Activated naive CD8-positive, alpha-beta T cell treated with anti-CD3 and anti-CD28 coated beads for 36 hours (primary cell): Measurements from ENCODE around the gene MUC16. TPM values are rescaled to one million over a fixed set of nuclear protein-coding genes. Genes with fewer than 3 reads are reported as not detected.
"Not testable (repeated sequence)": the region's sequence is repeated elsewhere in the genome, so short reads cannot be mapped to it uniquely, and the experiment has no call there.

ENCODE experiments used
- DNase-seq: peaks from one replicate; pipeline ENCODE4 v3.0.0; 2021
- H3K27ac Mint-ChIP-seq: one replicate; pipeline ENCODE4 v1.8.0; 2022; ENCODE audit warnings: mild to moderate bottlenecking, moderate library complexity, mixed read lengths
- H3K27me3 Mint-ChIP-seq: one replicate; pipeline ENCODE4 v1.8.0; 2022; ENCODE audit warnings: mild to moderate bottlenecking, mixed read lengths
- H3K36me3 Mint-ChIP-seq: one replicate; pipeline ENCODE4 v1.8.0; 2021; ENCODE audit warnings: mild to moderate bottlenecking, mixed read lengths
- H3K4me1 Mint-ChIP-seq: one replicate; pipeline ENCODE4 v1.8.0; 2021; ENCODE audit warnings: mixed read lengths
- H3K4me3 Mint-ChIP-seq: one replicate; pipeline ENCODE4 v1.8.0; 2022; ENCODE audit warnings: mild to moderate bottlenecking, moderate library complexity, mixed read lengths
- H3K9me3 Mint-ChIP-seq: one replicate; pipeline ENCODE4 v1.8.0; 2022; ENCODE audit warnings: mixed read lengths
- total RNA-seq, 2 experiments: library from RNA; stranded (reverse); gene quantifications; one replicate each; pipeline ENCODE4 v1.2.3, GENCODE V29; 2021

Gene MUC16
- total RNA-seq, result not detected

DNA sequence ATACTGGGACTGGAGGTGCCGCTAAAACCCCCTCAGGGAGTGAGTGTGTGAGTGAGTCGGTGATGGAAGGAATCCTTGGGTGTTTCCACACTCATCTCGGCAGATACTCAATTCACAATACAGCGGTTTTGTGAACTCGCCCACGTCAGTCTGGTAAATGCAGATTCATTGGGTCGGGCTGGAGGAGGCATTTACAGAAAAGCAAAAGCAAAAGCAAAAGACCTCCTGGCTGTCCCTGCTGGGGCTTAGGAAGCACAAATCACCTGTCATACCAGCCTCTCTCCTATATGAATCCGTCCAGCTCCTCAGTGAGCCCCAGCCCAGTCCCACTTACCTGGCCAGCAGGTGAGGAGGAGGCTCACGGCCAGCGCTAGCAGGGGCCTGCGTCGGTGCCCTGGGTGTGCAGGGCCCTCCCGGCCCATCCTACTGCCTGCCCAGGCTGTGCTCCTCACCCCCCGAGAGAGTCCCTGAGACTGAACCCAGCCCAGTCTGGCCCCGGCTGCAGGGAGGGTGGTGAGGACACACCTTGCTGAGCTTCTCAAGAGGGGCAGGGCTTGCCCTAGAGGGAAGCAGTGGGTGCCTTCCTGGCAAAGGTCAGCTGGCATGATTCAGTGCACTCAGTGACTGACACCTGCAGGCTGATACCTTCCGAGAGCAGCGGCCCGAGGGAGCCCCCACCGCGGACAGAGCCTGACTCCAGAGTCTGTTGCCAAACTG lies at the start of gene MUC16:
Gene MUC16, minus strand, starts transcription at position 475 of the 717 bp plus-strand sequence.
- DNase-seq, result no peak
- H3K4me3 Mint-ChIP-seq, result no peak within 1 kb of the TSS
- H3K9me3 Mint-ChIP-seq, result no peaks in the 10 kb centered on the region
- H3K27ac Mint-ChIP-seq, result no peak within 1 kb of the TSS
- H3K4me1 Mint-ChIP-seq, result no peaks in the 10 kb centered on the region
- no peaks in the 10 kb centered on the region for H3K36me3 Mint-ChIP-seq
- H3K27me3 Mint-ChIP-seq, result peaks cover 18% of the 10 kb centered on the region

DNA sequence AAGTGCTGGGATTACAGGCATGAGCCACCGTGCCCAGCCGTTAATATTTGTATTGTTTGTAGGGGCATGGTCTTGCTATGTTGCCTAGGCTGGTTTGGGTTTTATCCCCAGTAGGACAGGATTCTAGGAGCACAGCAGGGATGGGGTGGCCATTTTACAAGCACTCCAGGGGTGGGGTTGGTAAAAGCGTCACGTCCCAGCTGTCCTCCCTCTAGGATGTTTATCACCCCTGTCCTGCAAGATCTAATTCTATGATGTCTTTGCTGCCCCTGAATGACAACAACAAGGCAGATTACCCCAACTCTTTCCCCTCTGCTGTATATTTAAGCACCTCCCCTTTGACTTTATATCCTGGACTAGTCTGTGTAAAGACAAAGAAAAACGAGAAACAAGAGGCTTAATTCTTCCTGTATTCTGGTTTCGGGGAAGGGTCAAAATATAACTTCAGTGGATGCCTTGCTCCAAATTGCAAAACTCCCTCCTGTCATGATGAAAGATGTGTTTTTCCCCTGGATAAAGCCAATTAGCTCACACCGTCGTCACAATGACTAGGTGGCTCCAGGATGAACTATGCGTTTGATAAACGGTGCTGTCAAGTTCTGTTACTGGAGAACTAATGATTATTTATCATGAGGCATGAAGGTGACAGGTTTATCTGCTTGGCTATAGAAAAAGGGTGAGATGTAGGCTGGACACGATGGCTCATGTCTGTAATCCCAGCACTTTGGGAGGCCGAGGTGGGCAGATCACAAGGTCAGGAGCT lies 48.9 kb upstream of the MUC16 start:
- H3K27ac Mint-ChIP-seq, result no peak overlapping the region
- peaks cover 14% of the 10 kb centered on the region for H3K27me3 Mint-ChIP-seq
- no peaks in the 10 kb centered on the region for H3K9me3 Mint-ChIP-seq
- H3K4me1 Mint-ChIP-seq, result no peaks in the 10 kb centered on the region
- no peaks in the 10 kb centered on the region for H3K36me3 Mint-ChIP-seq
- DNase-seq, result no peak
- H3K4me3 Mint-ChIP-seq, result no peak overlapping the region

DNA sequence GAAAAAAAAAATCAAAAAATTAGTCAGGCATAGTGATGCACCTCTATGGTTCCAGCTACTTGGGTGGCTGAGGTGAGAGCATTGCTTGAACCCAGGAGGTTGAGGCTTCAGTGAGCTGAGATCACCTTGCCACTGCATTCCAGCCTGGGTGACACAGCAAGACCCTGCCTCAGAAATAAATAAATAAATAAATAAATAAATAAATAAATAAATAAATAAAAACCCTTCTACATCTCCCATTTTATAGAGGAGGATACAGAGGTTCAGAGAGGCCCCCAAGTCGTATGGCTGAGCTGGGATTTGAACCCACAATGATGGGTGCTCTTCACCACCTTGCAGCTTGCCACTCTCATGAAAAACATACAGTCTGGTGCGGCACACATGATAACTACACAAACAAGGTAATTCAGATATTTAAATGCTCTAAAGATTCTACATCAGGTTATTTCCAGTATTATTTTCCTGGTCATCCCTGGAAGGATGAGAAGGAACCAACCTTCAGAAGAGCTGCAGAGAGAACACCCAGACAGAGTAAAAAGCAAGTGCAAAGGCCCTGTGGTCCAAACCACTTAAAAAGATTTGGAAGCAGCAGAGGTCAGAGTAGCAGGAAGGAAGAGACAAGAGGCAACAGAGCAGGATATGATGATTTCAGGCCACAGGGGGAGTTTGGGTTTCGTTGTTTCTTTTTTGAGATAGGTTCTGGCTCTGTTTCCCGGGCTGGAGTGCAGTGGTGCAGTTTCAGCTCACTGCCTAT lies 47.5 kb upstream of the MUC16 start:
- Mint-ChIP-seq H3K27me3 (peaks cover 14% of the 10 kb centered on the region), H3K4me3 (no peak overlapping the region), H3K4me1 (no peaks in the 10 kb centered on the region), H3K36me3 (no peaks in the 10 kb centered on the region), H3K27ac (no peak overlapping the region), H3K9me3 (no peaks in the 10 kb centered on the region)
- DNase-seq, result no peak

DNA sequence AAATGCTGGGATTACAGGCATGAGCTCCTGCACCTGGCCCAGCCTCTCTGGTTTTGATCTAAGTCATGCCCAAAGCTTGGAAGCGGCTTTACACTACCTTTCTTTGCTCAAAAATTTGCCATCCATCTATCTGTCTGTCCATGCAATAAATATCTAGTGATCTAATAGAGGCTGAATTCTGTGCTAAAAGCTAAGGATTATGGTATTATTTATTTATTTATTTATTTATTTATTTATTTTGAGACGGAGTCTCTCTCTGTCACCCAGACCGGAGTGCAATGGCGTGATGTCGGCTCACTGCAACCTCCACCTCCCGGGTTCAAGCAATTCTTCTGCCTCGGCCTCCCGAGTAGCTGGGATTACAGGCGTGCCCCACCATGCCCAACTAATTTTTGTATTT lies 45.9 kb upstream of the MUC16 start:
- H3K27ac Mint-ChIP-seq, H3K36me3 Mint-ChIP-seq, DNase-seq, H3K4me3 Mint-ChIP-seq, H3K4me1 Mint-ChIP-seq, H3K9me3 Mint-ChIP-seq: not testable (repeated sequence)
- H3K27me3 Mint-ChIP-seq, result peaks cover 14% of the 10 kb centered on the region

DNA sequence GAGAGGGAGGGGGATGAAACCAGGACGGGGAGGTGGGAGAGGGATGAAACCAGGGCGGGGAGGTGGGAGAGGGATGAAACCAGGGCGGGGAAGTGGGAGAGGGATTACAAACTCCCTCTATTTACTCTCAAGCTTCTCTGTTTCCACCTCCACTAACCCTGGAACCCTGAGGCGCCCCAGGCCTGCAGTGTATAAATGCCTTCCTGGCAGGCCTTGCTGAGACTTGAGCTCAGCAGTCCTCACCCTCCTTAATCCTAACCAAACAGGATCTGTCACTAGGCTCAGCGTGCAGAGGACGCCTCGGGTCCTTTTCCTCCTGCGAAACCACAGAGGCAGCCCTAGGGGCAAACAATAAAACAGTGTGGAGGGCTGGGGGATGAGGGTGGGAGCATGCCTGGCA lies 44.6 kb upstream of the MUC16 start:
- DNase-seq, result no peak
- H3K36me3 Mint-ChIP-seq, result no peaks in the 10 kb centered on the region
- H3K27ac Mint-ChIP-seq, result no peak overlapping the region
- no peaks in the 10 kb centered on the region for H3K9me3 Mint-ChIP-seq
- no peak overlapping the region for H3K4me3 Mint-ChIP-seq
- no peaks in the 10 kb centered on the region for H3K4me1 Mint-ChIP-seq
- H3K27me3 Mint-ChIP-seq, result peaks cover 14% of the 10 kb centered on the region

DNA sequence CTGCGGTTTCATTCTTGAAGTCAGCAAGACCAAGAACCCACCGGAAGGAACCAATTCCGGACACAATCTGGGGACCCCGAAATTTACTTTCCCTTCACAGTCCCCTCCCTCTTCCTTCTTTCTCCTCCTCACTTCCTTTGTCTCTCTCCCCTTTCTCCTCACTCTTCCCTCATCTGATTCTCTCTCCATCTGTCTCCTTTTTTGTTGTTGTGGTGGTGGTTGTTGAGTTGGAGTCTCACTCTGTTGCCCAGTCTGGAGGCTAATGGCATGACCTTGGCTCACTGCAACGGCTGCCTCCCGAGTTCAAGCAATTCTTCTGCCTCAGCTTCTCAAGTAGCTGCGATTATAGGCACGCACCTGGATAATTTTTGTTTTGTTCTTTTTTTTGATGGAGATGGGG lies 44.0 kb upstream of the MUC16 start:
- Mint-ChIP-seq H3K4me3 (no peak overlapping the region), H3K9me3 (no peaks in the 10 kb centered on the region), H3K27me3 (peaks cover 14% of the 10 kb centered on the region), H3K4me1 (no peaks in the 10 kb centered on the region), H3K27ac (no peak overlapping the region), H3K36me3 (no peaks in the 10 kb centered on the region)
- no peak for DNase-seq

DNA sequence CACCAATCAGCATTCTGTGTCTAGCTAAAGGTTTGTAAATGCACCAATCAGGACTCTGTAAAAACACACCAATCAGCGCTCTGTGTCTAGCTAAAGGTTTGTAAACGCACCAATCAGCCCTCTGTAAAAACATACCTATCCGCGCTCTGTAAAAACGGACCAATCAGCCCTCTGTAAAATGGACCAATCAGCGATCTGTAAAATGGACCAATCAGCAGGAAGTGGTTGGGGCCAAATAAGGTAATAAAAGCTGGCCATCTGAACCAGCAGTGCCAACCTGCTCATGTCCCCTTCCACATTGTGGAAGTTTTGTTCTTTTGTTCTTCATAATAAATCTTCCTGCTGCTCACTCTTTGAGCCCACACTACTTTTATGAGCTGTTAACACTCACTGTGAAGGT lies 43.5 kb upstream of the MUC16 start:
- H3K36me3 Mint-ChIP-seq, DNase-seq, H3K4me1 Mint-ChIP-seq, H3K4me3 Mint-ChIP-seq, H3K9me3 Mint-ChIP-seq, H3K27ac Mint-ChIP-seq: not testable (repeated sequence)
- peaks cover 14% of the 10 kb centered on the region for H3K27me3 Mint-ChIP-seq

DNA sequence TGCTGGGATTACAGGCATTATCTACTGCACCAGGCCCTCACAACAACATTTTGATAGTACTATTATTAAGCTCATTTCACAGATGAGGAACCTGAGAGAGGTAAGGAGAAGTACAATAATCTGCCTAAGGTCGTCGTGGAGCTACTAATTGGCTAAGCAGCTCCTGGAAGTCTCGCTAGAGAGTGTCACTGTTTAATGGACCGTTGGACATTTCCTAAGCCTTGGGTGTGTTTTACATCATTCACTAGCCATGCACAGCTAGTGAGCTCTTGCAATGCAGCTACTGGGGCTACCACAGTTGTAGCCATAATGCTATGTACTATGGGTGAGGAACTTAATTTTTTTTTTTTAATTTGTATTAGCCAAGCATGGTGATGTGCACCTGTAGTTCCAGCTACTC lies 42.7 kb upstream of the MUC16 start:
- no peak overlapping the region for H3K27ac Mint-ChIP-seq
- no peaks in the 10 kb centered on the region for H3K4me1 Mint-ChIP-seq
- H3K36me3 Mint-ChIP-seq, result no peaks in the 10 kb centered on the region
- DNase-seq, result no peak
- no peak overlapping the region for H3K4me3 Mint-ChIP-seq
- peaks cover 13% of the 10 kb centered on the region for H3K27me3 Mint-ChIP-seq
- no peaks in the 10 kb centered on the region for H3K9me3 Mint-ChIP-seq

DNA sequence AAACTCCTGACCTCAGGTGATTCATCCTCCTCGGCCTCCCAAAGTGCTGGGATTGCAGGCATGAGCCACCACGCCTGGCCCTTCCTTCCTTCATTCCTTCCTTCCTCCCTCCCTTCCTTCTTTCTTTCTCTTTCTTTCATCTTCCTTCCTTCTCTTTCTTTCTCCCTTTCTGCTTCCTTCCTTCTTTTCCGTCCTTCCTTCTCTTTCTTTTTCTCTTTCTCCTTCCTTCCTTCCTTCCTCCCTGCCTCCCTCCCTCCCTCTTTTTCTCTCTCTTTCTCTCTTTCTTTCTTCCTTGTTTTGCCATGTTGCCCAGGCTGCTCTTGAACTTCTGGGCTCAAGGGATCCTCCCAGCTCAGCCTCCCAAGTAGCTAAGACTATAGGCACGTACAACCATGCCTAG lies 36.5 kb upstream of the MUC16 start:
- Mint-ChIP-seq H3K36me3 (no peaks in the 10 kb centered on the region), H3K27ac (no peak overlapping the region), H3K27me3 (peaks cover 4% of the 10 kb centered on the region), H3K4me3 (no peak overlapping the region), H3K9me3 (no peaks in the 10 kb centered on the region), H3K4me1 (no peaks in the 10 kb centered on the region)
- DNase-seq, result no peak

DNA sequence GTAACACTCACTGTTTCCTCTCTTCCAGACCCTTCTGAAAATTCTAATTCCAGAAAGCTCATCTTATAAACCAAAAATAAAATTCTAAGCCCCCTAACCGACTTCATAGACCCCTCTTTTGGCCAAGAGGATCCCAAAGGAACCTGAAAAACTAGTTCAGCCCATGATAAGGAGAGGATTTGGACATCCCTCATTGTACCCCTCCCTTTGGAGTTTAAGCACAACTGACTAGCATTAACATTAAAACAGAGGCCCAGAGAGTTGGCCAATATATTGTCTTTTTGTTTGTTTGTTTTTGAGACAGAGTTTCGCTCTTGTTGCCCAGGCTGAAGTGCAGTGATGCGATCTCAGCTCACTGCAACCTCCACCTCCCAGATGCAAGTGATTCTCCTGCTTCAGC lies 34.2 kb upstream of the MUC16 start:
- DNase-seq, result no peak
- Mint-ChIP-seq H3K9me3 (no peaks in the 10 kb centered on the region), H3K4me3 (no peak overlapping the region), H3K27me3 (peaks cover 4% of the 10 kb centered on the region), H3K27ac (no peak overlapping the region), H3K4me1 (no peaks in the 10 kb centered on the region), H3K36me3 (no peaks in the 10 kb centered on the region)

DNA sequence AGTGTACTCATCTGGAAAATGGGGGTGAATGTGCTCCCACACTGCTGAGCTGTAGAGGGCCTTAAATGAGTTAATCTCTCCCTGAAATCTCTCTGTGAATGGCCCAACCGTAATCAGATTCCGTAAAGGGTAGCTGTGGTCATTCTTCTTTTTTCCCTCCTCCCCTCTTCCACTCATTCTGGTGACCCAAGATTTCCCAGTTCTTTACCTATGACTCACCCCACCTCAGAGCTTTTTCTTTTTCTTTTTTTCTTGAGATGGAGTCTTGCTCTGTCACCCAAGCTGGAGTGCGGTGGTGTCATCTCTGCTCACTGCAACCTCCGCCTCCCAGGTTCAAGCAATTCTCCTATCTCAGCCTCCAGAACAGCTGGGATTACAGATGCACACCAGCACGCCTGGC lies 33.3 kb upstream of the MUC16 start:
- Mint-ChIP-seq H3K27ac (no peak overlapping the region), H3K4me3 (no peak overlapping the region), H3K27me3 (peaks cover 4% of the 10 kb centered on the region), H3K4me1 (no peaks in the 10 kb centered on the region), H3K36me3 (no peaks in the 10 kb centered on the region), H3K9me3 (no peaks in the 10 kb centered on the region)
- no peak for DNase-seq

DNA sequence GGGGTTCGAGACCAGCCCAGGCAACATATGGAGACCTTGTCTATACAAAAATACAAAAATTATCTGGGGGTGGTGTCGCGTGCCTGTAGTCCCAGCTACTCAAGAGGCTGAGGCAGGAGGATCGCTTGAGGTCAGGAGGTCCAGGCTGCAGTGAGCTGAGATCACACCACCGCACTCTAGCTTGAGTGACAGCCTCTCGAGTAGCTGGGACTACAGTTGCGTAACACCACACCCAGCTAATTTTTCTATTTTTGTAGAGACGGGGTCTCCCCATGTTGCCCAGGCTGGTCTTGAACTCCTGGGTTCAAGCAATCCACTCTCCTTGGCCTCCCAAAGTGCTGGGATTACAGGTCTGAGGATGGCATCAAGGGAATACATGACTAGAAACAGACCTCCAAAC lies 30.8 kb upstream of the MUC16 start:
- peaks cover 12% of the 10 kb centered on the region for H3K27me3 Mint-ChIP-seq
- H3K27ac Mint-ChIP-seq, result no peak overlapping the region
- no peaks in the 10 kb centered on the region for H3K36me3 Mint-ChIP-seq
- H3K4me1 Mint-ChIP-seq, result no peaks in the 10 kb centered on the region
- DNase-seq, result no peak
- no peak overlapping the region for H3K4me3 Mint-ChIP-seq
- no peaks in the 10 kb centered on the region for H3K9me3 Mint-ChIP-seq

DNA sequence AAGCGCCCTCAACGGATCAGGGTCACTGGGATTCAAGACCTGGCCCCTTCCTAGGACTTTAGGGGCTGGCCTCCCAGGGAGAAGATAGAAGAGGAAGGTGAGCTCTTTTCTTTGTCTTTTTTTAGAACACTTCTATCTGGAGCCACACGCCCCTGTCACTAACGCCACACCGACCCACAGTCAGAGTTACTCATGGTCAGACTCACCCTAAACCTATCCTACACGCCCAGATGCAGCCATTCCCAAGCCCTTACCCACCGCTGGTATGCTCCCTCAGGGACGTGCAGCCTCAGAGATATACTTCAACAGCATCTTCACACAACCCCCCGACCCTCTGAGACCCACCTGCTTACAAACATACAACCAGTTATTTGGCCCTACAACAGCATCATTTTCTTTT lies 29.9 kb upstream of the MUC16 start:
- H3K27ac Mint-ChIP-seq, result no peak overlapping the region
- H3K4me3 Mint-ChIP-seq, result no peak overlapping the region
- H3K36me3 Mint-ChIP-seq, result no peaks in the 10 kb centered on the region
- no peaks in the 10 kb centered on the region for H3K9me3 Mint-ChIP-seq
- no peaks in the 10 kb centered on the region for H3K4me1 Mint-ChIP-seq
- H3K27me3 Mint-ChIP-seq, result peaks cover 12% of the 10 kb centered on the region
- no peak for DNase-seq

DNA sequence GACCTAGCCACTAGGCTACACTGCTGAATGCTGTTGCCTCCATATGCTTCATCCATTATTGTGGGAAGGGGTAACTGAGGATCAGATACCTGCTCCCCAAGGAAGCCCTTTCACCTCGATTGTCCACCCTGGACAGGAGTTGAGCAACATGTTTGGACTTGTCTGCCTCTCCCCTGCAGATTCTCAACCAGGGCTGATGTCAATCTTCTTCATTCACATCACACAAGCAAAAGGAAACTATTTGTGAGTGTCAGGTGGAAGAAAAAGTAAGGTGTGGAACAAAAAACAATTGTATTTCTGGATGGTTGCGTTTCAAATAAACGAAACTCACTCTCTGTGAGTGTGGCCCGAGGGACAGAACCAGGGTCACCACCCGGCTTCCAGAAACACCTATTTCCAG lies 29.5 kb upstream of the MUC16 start:
- H3K9me3 Mint-ChIP-seq, result no peaks in the 10 kb centered on the region
- peaks cover 12% of the 10 kb centered on the region for H3K27me3 Mint-ChIP-seq
- H3K4me3 Mint-ChIP-seq, result no peak overlapping the region
- no peaks in the 10 kb centered on the region for H3K4me1 Mint-ChIP-seq
- H3K27ac Mint-ChIP-seq, result no peak overlapping the region
- H3K36me3 Mint-ChIP-seq, result no peaks in the 10 kb centered on the region
- no peak for DNase-seq

DNA sequence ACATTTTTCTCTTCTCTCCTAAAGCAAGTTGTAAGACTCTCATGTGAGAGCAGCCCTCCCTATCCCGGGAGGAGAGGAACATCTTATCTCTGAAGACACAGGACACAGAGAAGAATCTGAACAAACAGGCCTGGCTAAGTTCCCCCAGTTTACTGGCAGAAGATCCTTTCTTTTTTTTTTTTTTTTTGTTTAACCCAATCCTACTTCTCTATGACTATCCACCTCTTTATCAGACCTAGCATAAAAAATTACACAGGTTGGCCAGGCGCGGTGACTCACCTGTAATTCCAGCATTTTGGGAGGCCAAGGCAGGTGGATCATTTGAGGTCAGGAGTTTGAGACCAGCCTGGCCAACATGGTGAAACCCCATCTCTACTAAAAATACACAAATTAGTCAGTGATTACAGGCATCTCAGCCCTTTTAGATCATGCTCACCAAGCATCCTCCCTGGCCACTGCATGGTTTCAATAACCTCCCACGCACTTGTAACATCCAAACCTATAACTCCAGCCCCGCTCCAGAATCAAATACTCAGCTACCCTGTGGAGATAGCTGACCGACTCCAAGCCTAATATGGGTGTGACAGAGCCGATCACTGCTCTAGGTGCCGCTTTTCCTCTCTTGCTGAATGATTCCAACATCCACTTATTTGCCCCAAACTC lies 27.3 kb upstream of the MUC16 start:
- no peak overlapping the region for H3K27ac Mint-ChIP-seq
- peaks cover 12% of the 10 kb centered on the region for H3K27me3 Mint-ChIP-seq

More for the DNA sequence above, 27.3 kb upstream of the MUC16 start:
- Mint-ChIP-seq H3K9me3 (no peaks in the 10 kb centered on the region), H3K36me3 (no peaks in the 10 kb centered on the region), H3K4me3 (no peak overlapping the region), H3K4me1 (no peaks in the 10 kb centered on the region)
- DNase-seq, result no peak
